Mesenchymal stem cell (in vitro differentiated cells and primary cell): ENCODE results near the gene GPR15LG.

Source experiments
- DNase-seq: peaks from one replicate; pipeline ENCODE4 v3.0.0-alpha.2; 2013
- H2AFZ ChIP-seq: one replicate; pipeline ENCODE4 v1.6.1; 2013; ENCODE audit warnings: low read depth, mild to moderate bottlenecking, control low read depth, inconsistent platforms, low read length, moderate library complexity
- H2AK5ac ChIP-seq: 2 replicates; pipeline ENCODE4 v1.6.1; 2013; ENCODE audit warnings: low read length, moderate library complexity, mild to moderate bottlenecking, inconsistent platforms; ENCODE audit not compliant: severe bottlenecking
- H2BK120ac ChIP-seq: one replicate; pipeline ENCODE4 v1.6.1; 2013; ENCODE audit warnings: low read depth, mild to moderate bottlenecking, inconsistent platforms, low read length, moderate library complexity
- H2BK12ac ChIP-seq, 2 experiments: one replicate each; pipeline ENCODE4 v1.6.1; 2013; ENCODE audit warnings: inconsistent platforms in 2 of 2, low read length in 2 of 2, mild to moderate bottlenecking in 2 of 2, moderate library complexity in 2 of 2, control low read depth in 1 of 2
- H2BK15ac ChIP-seq: one replicate; pipeline ENCODE4 v1.6.1; 2013; ENCODE audit warnings: mild to moderate bottlenecking, low read depth, inconsistent platforms; ENCODE audit not compliant: poor library complexity, severe bottlenecking
- H2BK5ac ChIP-seq: 2 replicates; pipeline ENCODE4 v1.6.1; 2013; ENCODE audit warnings: low read depth, mild to moderate bottlenecking, low read length, control low read depth, inconsistent platforms; ENCODE audit not compliant: poor library complexity, severe bottlenecking
- H3K14ac ChIP-seq, 2 experiments: one replicate each; pipeline ENCODE4 v1.6.1; 2013; ENCODE audit warnings: inconsistent platforms in 2 of 2, low read length in 2 of 2, control low read depth in 1 of 2, mild to moderate bottlenecking in 1 of 2, moderate library complexity in 1 of 2
- H3K18ac ChIP-seq, 2 experiments: one replicate each; pipeline ENCODE4 v1.6.1; 2013; ENCODE audit warnings: inconsistent platforms in 2 of 2, low read length in 2 of 2, control low read depth in 1 of 2, low read depth in 1 of 2, mild to moderate bottlenecking in 1 of 2
- H3K23ac ChIP-seq, 2 experiments: one replicate each; pipeline ENCODE4 v1.6.1; 2013; ENCODE audit warnings: inconsistent platforms in 2 of 2, low read length in 2 of 2, mild to moderate bottlenecking in 2 of 2, moderate library complexity in 2 of 2, control low read depth in 1 of 2
- H3K27ac ChIP-seq: 2 replicates; pipeline ENCODE4 v1.5.1; 2013; ENCODE audit warnings: mild to moderate bottlenecking, moderate library complexity, low read length, control low read depth, inconsistent platforms; ENCODE audit not compliant: poor library complexity, severe bottlenecking
- H3K27me3 ChIP-seq, 2 experiments: 2 replicates each; pipeline versions ENCODE4 v1.6.1 to v1.7.0; 2013; ENCODE audit warnings: low read length in 2 of 2, mild to moderate bottlenecking in 2 of 2, moderate library complexity in 2 of 2, control low read depth in 1 of 2, inconsistent platforms in 1 of 2; ENCODE audit not compliant: control insufficient read depth in 1 of 2, insufficient read depth in 1 of 2
- H3K36me3 ChIP-seq, 2 experiments: 2 replicates each; pipeline versions ENCODE4 v1.6.1 to v1.7.0; 2013; ENCODE audit warnings: low read length in 2 of 2, control low read depth in 1 of 2, inconsistent platforms in 1 of 2, low read depth in 1 of 2, mild to moderate bottlenecking in 1 of 2; ENCODE audit not compliant: insufficient read depth in 2 of 2, control insufficient read depth in 1 of 2
- H3K4ac ChIP-seq, 2 experiments: one replicate each; pipeline ENCODE4 v1.6.1; 2013; ENCODE audit warnings: inconsistent platforms in 2 of 2, low read length in 2 of 2, mild to moderate bottlenecking in 2 of 2, moderate library complexity in 2 of 2, control low read depth in 1 of 2, low read depth in 1 of 2
- H3K4me1 ChIP-seq: 2 replicates; pipeline ENCODE4 v1.6.1; 2013; ENCODE audit warnings: low read depth, low read length, control low read depth; ENCODE audit not compliant: control insufficient read depth, insufficient read depth
- H3K4me2 ChIP-seq: 2 replicates; pipeline ENCODE4 v1.6.1; 2013; ENCODE audit warnings: low read length, mild to moderate bottlenecking, inconsistent platforms; ENCODE audit not compliant: poor library complexity, severe bottlenecking
- H3K4me3 ChIP-seq, 2 experiments: 2 replicates each; pipeline versions ENCODE4 v1.5.1 to v1.7.0; 2013; ENCODE audit warnings: low read length in 2 of 2, mild to moderate bottlenecking in 2 of 2, control low read depth in 1 of 2, low read depth in 1 of 2; ENCODE audit not compliant: insufficient read depth in 1 of 2
- H3K79me1 ChIP-seq: replicated peaks from 2 replicates; pipeline ENCODE4 v1.6.1; 2013; ENCODE audit warnings: mild to moderate bottlenecking, control low read depth, low read length, inconsistent platforms; ENCODE audit not compliant: poor library complexity, severe bottlenecking
- H3K9ac ChIP-seq: 2 replicates; pipeline ENCODE4 v1.7.0; 2013; ENCODE audit warnings: mild to moderate bottlenecking, low read length, moderate library complexity
- H3K9me3 ChIP-seq: 2 replicates; pipeline ENCODE4 v1.7.0; 2013; ENCODE audit warnings: mild to moderate bottlenecking, low read length; ENCODE audit not compliant: control insufficient read depth
- H4K8ac ChIP-seq: one replicate; pipeline ENCODE4 v1.6.1; 2013; ENCODE audit warnings: inconsistent platforms, mild to moderate bottlenecking, low read length, moderate library complexity
- H4K91ac ChIP-seq: one replicate; pipeline ENCODE4 v1.6.1; 2013; ENCODE audit warnings: mild to moderate bottlenecking, low read length, inconsistent platforms
- WGBS: methylation state at CpG from one replicate; pipeline ENCODE4 v1.1.7; 2013; ENCODE audit warnings: mixed read lengths; 5-methylcytosine and 5-hydroxymethylcytosine counted together

Gene GPR15LG

GRCh38 chr10:84234479-84234878 lies 60.9 kb downstream of the GPR15LG start:
- H2BK5ac ChIP-seq, result no peak overlapping the region
- H2AK5ac ChIP-seq, result no peak overlapping the region
- no peaks in the 10 kb centered on the region for H3K79me1 ChIP-seq
- no peak overlapping the region for H3K27ac ChIP-seq
- H2AFZ ChIP-seq, result no peak overlapping the region
- no peak overlapping the region for H4K91ac ChIP-seq
- no peaks in the 10 kb centered on the region for H3K4me1 ChIP-seq
- no peak overlapping the region for H2BK15ac ChIP-seq
- H3K4me3 ChIP-seq, result no peak overlapping the region
- WGBS, result 70% methylated on average over 4 of the region's 4 CpGs
- H3K36me3 ChIP-seq, result no peaks in the 10 kb centered on the region
- H2BK120ac ChIP-seq, result no peak overlapping the region
- peaks cover 18 to 21% of the 10 kb centered on the region in 2 experiments for H3K27me3 ChIP-seq
- H3K9me3 ChIP-seq, result no peaks in the 10 kb centered on the region
- H3K9ac ChIP-seq, result no peak overlapping the region
- H2BK12ac ChIP-seq, result no peak overlapping the region
- H3K14ac ChIP-seq, result no peak overlapping the region
- H3K18ac ChIP-seq, result no peak overlapping the region
- H3K23ac ChIP-seq, result no peak overlapping the region
- no peak for DNase-seq
- no peak overlapping the region for H3K4me2 ChIP-seq
- H3K4ac ChIP-seq, result no peak overlapping the region
- H4K8ac ChIP-seq, result no peak overlapping the region
